ENCODE results near the gene CRK.
"Not testable (repeated sequence)": the region's sequence is repeated elsewhere in the genome, so short reads cannot be mapped to it uniquely, and the experiment has no call there.

DNA sequence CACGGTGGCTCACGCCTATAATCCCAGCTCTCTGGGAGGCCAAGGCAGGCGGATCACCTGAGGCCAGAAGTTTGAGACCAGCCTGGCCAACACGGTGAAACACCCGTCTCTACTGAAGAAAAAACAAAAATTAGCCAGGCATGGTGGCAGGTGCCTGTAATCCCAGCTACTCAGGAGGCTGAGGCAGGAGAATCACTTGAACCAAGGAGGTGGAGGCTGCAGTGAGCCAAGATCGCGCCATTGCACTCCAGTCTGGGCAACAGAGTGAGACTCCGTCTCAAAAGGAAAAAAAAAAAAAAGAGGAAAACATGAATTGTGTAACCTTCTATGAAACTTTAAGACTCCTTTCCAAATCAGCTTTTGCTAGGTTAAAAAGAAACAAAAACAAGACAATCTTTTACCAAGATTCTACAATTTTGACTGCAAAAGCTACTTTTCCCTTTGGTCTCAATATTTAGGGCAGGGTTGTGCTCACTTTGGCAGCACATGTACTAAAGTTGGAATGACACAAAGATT lies 69.3 kb downstream of the CRK start:
- not testable (repeated sequence) for TF ChIP-seq POLR2A (IDR thresholded peaks at IDR 0.05; ENCODE audit: extremely low read depth, insufficient read length); MYC (IDR thresholded peaks at IDR 0.05; ENCODE audit: low read depth, low read length)
- TF ChIP-seq, protein P1, sequence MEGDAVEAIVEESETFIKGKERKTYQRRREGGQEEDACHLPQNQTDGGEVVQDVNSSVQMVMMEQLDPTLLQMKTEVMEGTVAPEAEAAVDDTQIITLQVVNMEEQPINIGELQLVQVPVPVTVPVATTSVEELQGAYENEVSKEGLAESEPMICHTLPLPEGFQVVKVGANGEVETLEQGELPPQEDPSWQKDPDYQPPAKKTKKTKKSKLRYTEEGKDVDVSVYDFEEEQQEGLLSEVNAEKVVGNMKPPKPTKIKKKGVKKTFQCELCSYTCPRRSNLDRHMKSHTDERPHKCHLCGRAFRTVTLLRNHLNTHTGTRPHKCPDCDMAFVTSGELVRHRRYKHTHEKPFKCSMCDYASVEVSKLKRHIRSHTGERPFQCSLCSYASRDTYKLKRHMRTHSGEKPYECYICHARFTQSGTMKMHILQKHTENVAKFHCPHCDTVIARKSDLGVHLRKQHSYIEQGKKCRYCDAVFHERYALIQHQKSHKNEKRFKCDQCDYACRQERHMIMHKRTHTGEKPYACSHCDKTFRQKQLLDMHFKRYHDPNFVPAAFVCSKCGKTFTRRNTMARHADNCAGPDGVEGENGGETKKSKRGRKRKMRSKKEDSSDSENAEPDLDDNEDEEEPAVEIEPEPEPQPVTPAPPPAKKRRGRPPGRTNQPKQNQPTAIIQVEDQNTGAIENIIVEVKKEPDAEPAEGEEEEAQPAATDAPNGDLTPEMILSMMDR (IDR thresholded peaks at IDR 0.05; ENCODE audit: low read depth, low read length): not testable (repeated sequence)
- TF ChIP-seq, protein P2, sequence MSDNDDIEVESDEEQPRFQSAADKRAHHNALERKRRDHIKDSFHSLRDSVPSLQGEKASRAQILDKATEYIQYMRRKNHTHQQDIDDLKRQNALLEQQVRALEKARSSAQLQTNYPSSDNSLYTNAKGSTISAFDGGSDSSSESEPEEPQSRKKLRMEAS (IDR thresholded peaks at IDR 0.05; ENCODE audit: low read depth, low read length): not testable (repeated sequence)

Data from NB4 (cell line).